NCI-H526 treated with DMSO at 0.1 percent for 48 hours (cell line): ENCODE measurements around the gene RPS27L.
"Not testable (repeated sequence)": the region's sequence is repeated elsewhere in the genome, so short reads cannot be mapped to it uniquely, and the experiment has no call there.

Experiments
- DNase-seq: peaks from one replicate; lab custom pipeline; 2025; lab: John Stamatoyannopoulos, UW

RPS27L gene

DNA sequence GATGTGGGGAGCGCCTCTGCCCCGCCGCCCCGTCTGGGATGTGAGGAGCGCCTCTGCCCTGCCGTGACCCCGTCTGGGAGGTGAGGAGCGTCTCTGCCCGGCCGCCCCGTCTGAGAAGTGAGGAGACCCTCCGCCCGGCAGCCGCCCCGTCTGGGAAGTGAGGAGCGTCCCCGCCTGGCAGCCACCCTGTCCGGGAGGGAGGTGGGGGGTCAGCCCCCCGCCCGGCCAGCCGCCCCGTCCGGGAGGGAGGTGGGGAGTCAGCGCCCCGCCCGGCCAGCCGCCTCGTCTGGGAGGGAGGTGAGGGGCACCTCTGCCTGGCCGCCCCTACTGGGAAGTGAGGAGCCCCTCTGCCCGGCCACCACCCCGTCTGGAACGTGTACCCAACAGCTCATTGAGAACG lies 58.4 kb downstream of the RPS27L start:
- DNase-seq, result not testable (repeated sequence)
